ENCODE measurements around the gene SEMA5A.

Gene SEMA5A

DNA sequence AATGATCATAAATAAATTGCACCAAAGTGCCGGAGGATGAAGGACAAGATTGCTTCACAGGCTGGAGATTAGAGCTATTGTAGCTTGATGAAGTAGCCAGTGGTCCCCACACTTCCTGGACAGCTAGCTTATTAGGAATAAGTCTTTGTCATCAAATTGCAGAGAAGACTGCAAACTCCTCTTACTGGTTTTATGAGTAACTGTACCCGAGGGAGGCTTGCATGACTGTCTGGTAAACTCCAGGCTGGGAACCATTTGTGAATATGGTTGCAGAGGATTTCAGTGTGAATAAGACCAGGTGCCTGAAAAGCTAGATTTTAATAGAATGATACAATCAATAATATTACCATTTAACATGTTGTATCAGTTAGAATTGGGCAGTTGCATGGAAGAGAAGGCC, 36.5 kb upstream of the SEMA5A start:
- no peak overlapping the region for H3K4me3 ChIP-seq (ENCODE audit: low read length)
- H2AK5ac ChIP-seq (ENCODE audit: low read length): no peak overlapping the region
- H3K56ac ChIP-seq (ENCODE audit: low read length): no peak overlapping the region
- no peak overlapping the region for H3K18ac ChIP-seq (ENCODE audit: low read length)
- no peak overlapping the region for H4K8ac ChIP-seq (ENCODE audit: low read depth, low read length)
- no peak overlapping the region for H3K23ac ChIP-seq (ENCODE audit: low read length)
- H3K4me2 ChIP-seq (ENCODE audit: low read length): no peak overlapping the region
- no peak overlapping the region for H3K9ac ChIP-seq (ENCODE audit: low read length)
- H3K27ac ChIP-seq (ENCODE audit: low read depth, low read length): no peak overlapping the region
- no peak overlapping the region for H2BK120ac ChIP-seq (ENCODE audit: low read depth, low read length)
- no peak overlapping the region for H2BK5ac ChIP-seq (ENCODE audit: low read length)
- no peak for DNase-seq
- H3K27me3 ChIP-seq (ENCODE audit: insufficient read depth, low read length, poor library complexity): no peaks in the 10 kb centered on the region
- H3K79me1 ChIP-seq (ENCODE audit: low read length): no peaks in the 10 kb centered on the region
- H4K5ac ChIP-seq (ENCODE audit: low read length): no peak overlapping the region
- no peak overlapping the region for H2BK15ac ChIP-seq (replicated peaks; ENCODE audit: low read depth)
- H3K4me1 ChIP-seq (ENCODE audit: control insufficient read depth, low read depth, low read length): peaks cover 3% of the 10 kb centered on the region
- no peak overlapping the region for H3K4ac ChIP-seq (ENCODE audit: low read depth, low read length)
- H3K79me2 ChIP-seq (ENCODE audit: control insufficient read depth, insufficient read depth, low read length): no peaks in the 10 kb centered on the region
- H3K36me3 ChIP-seq (ENCODE audit: control insufficient read depth, insufficient read depth, low read length): no peaks in the 10 kb centered on the region
- no CpG with 5 or more reads among the region's 2 CpGs for WGBS (ENCODE audit: extremely low coverage, insufficient coverage, low lambda C conversion rate)

DNA sequence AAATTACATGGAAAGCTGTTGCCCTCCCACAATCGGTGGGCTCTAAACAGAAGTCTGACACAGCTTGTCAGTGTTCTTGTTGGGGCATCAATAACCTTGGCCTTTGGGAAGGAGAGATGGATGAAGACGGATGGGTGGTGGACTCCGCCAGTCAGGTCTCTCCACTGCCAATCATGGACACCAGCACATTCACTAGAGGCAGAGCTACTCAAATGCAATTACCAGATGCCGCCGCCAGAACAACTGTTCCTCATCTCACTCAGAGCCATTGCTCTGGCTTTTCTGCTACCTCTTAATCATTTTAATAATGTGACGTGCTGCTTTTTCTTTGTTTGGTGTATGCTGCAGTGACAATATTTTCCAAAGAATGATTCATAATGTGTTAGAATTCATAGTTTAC, 27.9 kb upstream of the SEMA5A start:
- Histone ChIP-seq H3K79me2 (ENCODE audit: control insufficient read depth, insufficient read depth, low read length) (no peaks in the 10 kb centered on the region), H3K23ac (ENCODE audit: low read length) (no peak overlapping the region), H4K5ac (ENCODE audit: low read length) (no peak overlapping the region), H2BK15ac (replicated peaks; ENCODE audit: low read depth) (no peak overlapping the region), H3K9ac (ENCODE audit: low read length) (no peak overlapping the region), H3K36me3 (ENCODE audit: control insufficient read depth, insufficient read depth, low read length) (no peaks in the 10 kb centered on the region), H3K4me3 (ENCODE audit: low read length) (no peak overlapping the region), H2AK5ac (ENCODE audit: low read length) (no peak overlapping the region), H3K79me1 (ENCODE audit: low read length) (no peaks in the 10 kb centered on the region), H4K8ac (ENCODE audit: low read depth, low read length) (no peak overlapping the region), H3K27me3 (ENCODE audit: insufficient read depth, low read length, poor library complexity) (no peaks in the 10 kb centered on the region), H3K27ac (ENCODE audit: low read depth, low read length) (no peak overlapping the region), H2BK5ac (ENCODE audit: low read length) (no peak overlapping the region), H3K4me2 (ENCODE audit: low read length) (no peak overlapping the region), H3K4me1 (ENCODE audit: control insufficient read depth, low read depth, low read length) (no peaks in the 10 kb centered on the region), H2BK120ac (ENCODE audit: low read depth, low read length) (no peak overlapping the region), H3K56ac (ENCODE audit: low read length) (no peak overlapping the region), H3K4ac (ENCODE audit: low read depth, low read length) (no peak overlapping the region), H3K18ac (ENCODE audit: low read length) (no peak overlapping the region)
- DNase-seq: no peak
- WGBS (ENCODE audit: extremely low coverage, insufficient coverage, low lambda C conversion rate): no CpG with 5 or more reads among the region's 6 CpGs

DNA sequence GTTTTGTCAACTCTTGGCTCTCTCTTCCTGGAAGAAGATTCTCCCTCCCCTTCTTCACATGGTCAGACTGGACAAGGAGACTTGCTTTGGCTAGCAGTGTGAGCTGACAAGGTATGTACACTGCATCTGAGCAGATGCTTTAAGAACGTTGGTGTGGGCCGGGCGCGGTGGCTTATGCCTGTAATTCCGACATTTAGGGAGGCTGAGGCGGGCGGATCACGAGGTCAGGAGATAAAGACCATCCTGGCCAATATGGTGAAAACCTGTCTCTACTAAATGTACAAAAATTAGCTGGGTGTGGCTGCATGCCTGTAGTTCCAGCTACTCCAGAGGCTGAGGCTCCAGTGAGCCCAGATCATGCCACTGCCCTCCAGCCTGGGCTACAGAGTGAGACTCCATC, 26.4 kb upstream of the SEMA5A start:
- Histone ChIP-seq H3K4me3 (ENCODE audit: low read length) (no peak overlapping the region), H3K27me3 (ENCODE audit: insufficient read depth, low read length, poor library complexity) (no peaks in the 10 kb centered on the region), H3K79me1 (ENCODE audit: low read length) (no peaks in the 10 kb centered on the region), H3K18ac (ENCODE audit: low read length) (no peak overlapping the region), H2AK5ac (ENCODE audit: low read length) (no peak overlapping the region), H3K4me2 (ENCODE audit: low read length) (no peak overlapping the region), H3K4ac (ENCODE audit: low read depth, low read length) (no peak overlapping the region), H3K36me3 (ENCODE audit: control insufficient read depth, insufficient read depth, low read length) (no peaks in the 10 kb centered on the region), H2BK15ac (replicated peaks; ENCODE audit: low read depth) (no peak overlapping the region), H2BK120ac (ENCODE audit: low read depth, low read length) (no peak overlapping the region), H3K23ac (ENCODE audit: low read length) (no peak overlapping the region), H2BK5ac (ENCODE audit: low read length) (no peak overlapping the region), H3K56ac (ENCODE audit: low read length) (no peak overlapping the region), H4K5ac (ENCODE audit: low read length) (no peak overlapping the region), H3K4me1 (ENCODE audit: control insufficient read depth, low read depth, low read length) (no peaks in the 10 kb centered on the region), H4K8ac (ENCODE audit: low read depth, low read length) (no peak overlapping the region), H3K9ac (ENCODE audit: low read length) (no peak overlapping the region), H3K79me2 (ENCODE audit: control insufficient read depth, insufficient read depth, low read length) (no peaks in the 10 kb centered on the region), H3K27ac (ENCODE audit: low read depth, low read length) (no peak overlapping the region)
- WGBS (ENCODE audit: extremely low coverage, insufficient coverage, low lambda C conversion rate): no CpG with 5 or more reads among the region's 8 CpGs
- no peak for DNase-seq

DNA sequence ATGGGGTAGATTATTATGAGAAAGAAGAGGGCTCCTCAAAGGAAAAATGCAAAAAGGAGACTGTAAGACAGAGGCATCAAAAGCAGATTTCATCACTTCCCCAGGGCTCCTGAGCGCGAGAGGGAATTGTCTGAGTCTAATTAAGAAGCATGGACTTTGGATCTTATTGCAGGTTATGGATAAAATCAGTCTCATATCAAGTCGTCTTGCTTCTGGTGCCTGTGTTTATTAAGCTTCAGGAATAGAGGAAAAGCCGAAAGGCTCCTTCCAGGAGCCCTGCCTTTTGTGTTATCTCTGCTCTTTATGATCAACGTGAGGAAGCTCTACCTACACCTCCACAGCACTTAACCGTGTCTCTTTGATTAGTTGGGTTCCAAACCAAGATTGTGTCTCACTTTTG, 25.0 kb upstream of the SEMA5A start:
- DNase-seq: no peak
- no CpG with 5 or more reads among the region's 6 CpGs for WGBS (ENCODE audit: extremely low coverage, insufficient coverage, low lambda C conversion rate)
- no peak overlapping the region for H2AK5ac ChIP-seq (ENCODE audit: low read length)

DNA sequence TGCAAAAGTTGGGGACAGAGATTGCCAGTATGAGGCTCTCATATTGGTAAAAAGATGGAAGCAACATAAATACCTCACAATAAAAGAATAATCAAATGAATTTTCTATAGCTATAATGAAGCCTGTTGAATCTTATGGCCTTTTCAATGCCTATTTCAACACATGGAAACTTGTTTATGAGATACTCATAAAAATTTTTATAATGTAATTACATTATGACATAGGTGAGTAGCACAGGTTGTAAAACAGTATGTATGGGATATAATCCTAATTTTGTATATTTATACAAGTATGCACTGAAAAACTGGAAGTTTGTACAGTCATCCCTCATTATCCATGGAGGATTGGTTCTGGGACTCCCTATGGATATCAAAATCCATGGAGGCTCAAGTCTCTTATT, 21.2 kb upstream of the SEMA5A start:
- H3K79me1 ChIP-seq (ENCODE audit: low read length): no peaks in the 10 kb centered on the region

More for the DNA sequence above, 25.0 kb upstream of the SEMA5A start:
- Histone ChIP-seq H3K4me3 (ENCODE audit: low read length) (no peak overlapping the region), H3K27me3 (ENCODE audit: insufficient read depth, low read length, poor library complexity) (no peaks in the 10 kb centered on the region), H3K79me2 (ENCODE audit: control insufficient read depth, insufficient read depth, low read length) (no peaks in the 10 kb centered on the region), H3K4me1 (ENCODE audit: control insufficient read depth, low read depth, low read length) (no peaks in the 10 kb centered on the region), H3K27ac (ENCODE audit: low read depth, low read length) (no peak overlapping the region), H3K4me2 (ENCODE audit: low read length) (no peak overlapping the region), H4K8ac (ENCODE audit: low read depth, low read length) (no peak overlapping the region), H3K4ac (ENCODE audit: low read depth, low read length) (no peak overlapping the region), H3K56ac (ENCODE audit: low read length) (no peak overlapping the region), H2BK5ac (ENCODE audit: low read length) (no peak overlapping the region), H3K23ac (ENCODE audit: low read length) (no peak overlapping the region), H2BK15ac (replicated peaks; ENCODE audit: low read depth) (no peak overlapping the region), H3K9ac (ENCODE audit: low read length) (no peak overlapping the region), H2BK120ac (ENCODE audit: low read depth, low read length) (no peak overlapping the region), H3K18ac (ENCODE audit: low read length) (no peak overlapping the region), H4K5ac (ENCODE audit: low read length) (no peak overlapping the region), H3K36me3 (ENCODE audit: control insufficient read depth, insufficient read depth, low read length) (no peaks in the 10 kb centered on the region), H3K79me1 (ENCODE audit: low read length) (no peaks in the 10 kb centered on the region)

DNA sequence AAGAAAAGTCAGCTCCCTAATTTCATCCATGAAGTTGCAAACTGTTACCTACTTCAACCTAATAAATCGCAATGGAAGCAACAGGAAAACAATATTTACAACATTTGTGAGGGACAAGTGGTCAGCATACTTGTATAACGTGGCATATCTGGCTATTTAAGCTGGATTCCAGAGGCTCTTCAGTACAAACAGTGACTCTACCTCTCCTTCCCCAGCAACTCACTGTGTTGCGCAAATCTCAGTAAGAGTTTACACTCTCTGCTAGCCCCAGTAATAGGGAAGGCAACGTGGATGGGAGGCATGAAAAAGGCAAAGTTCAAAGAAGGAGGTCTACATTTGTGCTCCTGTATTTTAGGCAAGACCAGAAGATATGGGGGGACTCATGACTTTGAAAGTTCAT, 18.9 kb upstream of the SEMA5A start:
- Histone ChIP-seq H2AK5ac (ENCODE audit: low read length) (no peak overlapping the region), H3K4me1 (ENCODE audit: control insufficient read depth, low read depth, low read length) (peaks cover 15% of the 10 kb centered on the region), H3K27me3 (ENCODE audit: insufficient read depth, low read length, poor library complexity) (no peaks in the 10 kb centered on the region), H3K27ac (ENCODE audit: low read depth, low read length) (no peak overlapping the region), H4K8ac (ENCODE audit: low read depth, low read length) (no peak overlapping the region), H3K4me3 (ENCODE audit: low read length) (no peak overlapping the region), H3K23ac (ENCODE audit: low read length) (no peak overlapping the region), H2BK15ac (replicated peaks; ENCODE audit: low read depth) (no peak overlapping the region), H3K36me3 (ENCODE audit: control insufficient read depth, insufficient read depth, low read length) (no peaks in the 10 kb centered on the region), H3K4me2 (ENCODE audit: low read length) (no peak overlapping the region), H2BK5ac (ENCODE audit: low read length) (no peak overlapping the region), H4K5ac (ENCODE audit: low read length) (no peak overlapping the region), H3K9ac (ENCODE audit: low read length) (no peak overlapping the region), H3K79me2 (ENCODE audit: control insufficient read depth, insufficient read depth, low read length) (no peaks in the 10 kb centered on the region), H3K4ac (ENCODE audit: low read depth, low read length) (no peak overlapping the region), H3K18ac (ENCODE audit: low read length) (peak overlapping the region; percentile 56), H2BK120ac (ENCODE audit: low read depth, low read length) (no peak overlapping the region), H3K79me1 (ENCODE audit: low read length) (no peaks in the 10 kb centered on the region), H3K56ac (ENCODE audit: low read length) (no peak overlapping the region)
- DNase-seq: no peak
- WGBS (ENCODE audit: extremely low coverage, insufficient coverage, low lambda C conversion rate): no CpG with 5 or more reads among the region's 4 CpGs

More for the DNA sequence above, 21.2 kb upstream of the SEMA5A start:
- Histone ChIP-seq H3K4ac (ENCODE audit: low read depth, low read length) (no peak overlapping the region), H3K56ac (ENCODE audit: low read length) (no peak overlapping the region), H3K9ac (ENCODE audit: low read length) (no peak overlapping the region), H3K79me2 (ENCODE audit: control insufficient read depth, insufficient read depth, low read length) (no peaks in the 10 kb centered on the region), H2AK5ac (ENCODE audit: low read length) (no peak overlapping the region), H3K27ac (ENCODE audit: low read depth, low read length) (no peak overlapping the region), H2BK15ac (replicated peaks; ENCODE audit: low read depth) (no peak overlapping the region), H2BK120ac (ENCODE audit: low read depth, low read length) (no peak overlapping the region), H3K36me3 (ENCODE audit: control insufficient read depth, insufficient read depth, low read length) (no peaks in the 10 kb centered on the region), H3K27me3 (ENCODE audit: insufficient read depth, low read length, poor library complexity) (no peaks in the 10 kb centered on the region), H3K4me3 (ENCODE audit: low read length) (no peak overlapping the region), H3K23ac (ENCODE audit: low read length) (no peak overlapping the region), H3K4me1 (ENCODE audit: control insufficient read depth, low read depth, low read length) (peaks cover 8% of the 10 kb centered on the region), H4K8ac (ENCODE audit: low read depth, low read length) (no peak overlapping the region), H3K4me2 (ENCODE audit: low read length) (no peak overlapping the region), H2BK5ac (ENCODE audit: low read length) (no peak overlapping the region), H3K18ac (ENCODE audit: low read length) (no peak overlapping the region), H4K5ac (ENCODE audit: low read length) (no peak overlapping the region)
- DNase-seq: no peak
